Keratinocyte (primary cell): ENCODE results near the gene BARX1. TPM values are rescaled to one million over a fixed set of nuclear protein-coding genes. Genes with fewer than 3 reads are reported as not detected.

Experiments used
- DNase-seq: peaks from one replicate; pipeline ENCODE4 v3.0.0-alpha.2; 2011; ENCODE audit warnings: low read depth, missing footprints, low spot score
- FAIRE-seq: peaks from 2 replicates; lab custom pipeline; 2011; peaks lifted over from hg19 to GRCh38; lab: Jason Lieb, UNC
- H2AFZ ChIP-seq: 2 replicates; pipeline ENCODE4 v1.6.0; 2012; ENCODE audit warnings: low read length, control low read depth, inconsistent platforms; ENCODE audit not compliant: control insufficient read depth
- H3K27ac ChIP-seq: 2 replicates; pipeline ENCODE4 v1.5.1; 2011; ENCODE audit warnings: low read length; ENCODE audit not compliant: control insufficient read depth, insufficient read depth
- H3K27me3 ChIP-seq: 3 replicates; pipeline ENCODE4 v1.6.0; 2011; ENCODE audit warnings: low read length; ENCODE audit not compliant: control insufficient read depth, insufficient read depth; ENCODE audit errors: extremely low read depth
- H3K36me3 ChIP-seq, 2 experiments: 2 replicates in 1 of 2; 3 replicates in 1 of 2; pipeline ENCODE4 v1.5.1; 2011; ENCODE audit warnings: low read length in 2 of 2, mild to moderate bottlenecking in 1 of 2; ENCODE audit not compliant: control insufficient read depth in 2 of 2, insufficient read depth in 2 of 2; ENCODE audit errors: extremely low read depth in 1 of 2
- H3K4me1 ChIP-seq: 3 replicates; pipeline ENCODE4 v1.5.1; 2011; ENCODE audit warnings: low read length; ENCODE audit not compliant: control insufficient read depth, insufficient read depth; ENCODE audit errors: extremely low read depth
- H3K4me2 ChIP-seq: 3 replicates; pipeline ENCODE4 v1.6.0; 2011; ENCODE audit warnings: low read depth, low read length; ENCODE audit not compliant: control insufficient read depth, insufficient read depth; ENCODE audit errors: extremely low read depth
- H3K4me3 ChIP-seq, 3 experiments: fragments of 200-600 bp in 1 of 3; sonication (generic) in 1 of 3; 2 replicates in 2 of 3; 3 replicates in 1 of 3; pipeline ENCODE4 v1.5.1; 2011 to 2016; ENCODE audit warnings: low read length in 3 of 3, mild to moderate bottlenecking in 3 of 3, control low read depth in 2 of 3, inconsistent platforms in 1 of 3, low read depth in 1 of 3, mixed read lengths in 1 of 3, mixed run types in 1 of 3, moderate library complexity in 1 of 3; ENCODE audit not compliant: control insufficient read depth in 2 of 3, insufficient read depth in 2 of 3; ENCODE audit errors: extremely low read depth in 1 of 3
- H3K79me2 ChIP-seq: 2 replicates; pipeline ENCODE4 v1.6.0; 2012; ENCODE audit warnings: low read length; ENCODE audit not compliant: control insufficient read depth, insufficient read depth
- H3K9ac ChIP-seq: 3 replicates; pipeline ENCODE4 v1.6.0; 2011; ENCODE audit warnings: low read length; ENCODE audit not compliant: control insufficient read depth, insufficient read depth; ENCODE audit errors: extremely low read depth
- H3K9me1 ChIP-seq: 3 replicates; pipeline ENCODE4 v1.6.0; 2011; ENCODE audit warnings: low read length; ENCODE audit not compliant: control insufficient read depth, insufficient read depth; ENCODE audit errors: extremely low read depth
- H3K9me3 ChIP-seq: 2 replicates; pipeline ENCODE4 v1.5.1; 2012; ENCODE audit warnings: low read depth, low read length; ENCODE audit not compliant: control insufficient read depth
- H4K20me1 ChIP-seq: 3 replicates; pipeline ENCODE4 v1.6.0; 2011; ENCODE audit warnings: low read length; ENCODE audit not compliant: control insufficient read depth, insufficient read depth; ENCODE audit errors: extremely low read depth
- CTCF ChIP-seq, 3 experiments: IDR thresholded peaks in 1 of 3; conservative IDR thresholded peaks in 1 of 3; optimal IDR thresholded peaks in 1 of 3; 2 replicates in 2 of 3; 3 replicates in 1 of 3; pipeline versions ENCODE3 to v1.5.1; 2011; ENCODE audit warnings: low read length in 3 of 3, mild to moderate bottlenecking in 3 of 3, moderate library complexity in 2 of 3, control low read depth in 1 of 3, inconsistent platforms in 1 of 3; ENCODE audit not compliant: insufficient read depth in 2 of 3; ENCODE audit errors: extremely low read depth in 1 of 3
- EZH2 ChIP-seq: IDR thresholded peaks from one replicate; pipeline ENCODE4 v1.6.1; 2012; ENCODE audit warnings: inconsistent platforms, mild to moderate bottlenecking, low read length, moderate library complexity
- dilution Hi-C: fragments of 300-500 bp; cut with MboI; formaldehyde crosslinking; loops from one replicate; pipeline ENCODE4 v1.7.0; 2020; ENCODE audit warnings: low sequenced_read_pairs; ENCODE audit not compliant: extremely low pct_ligation_motif_present
- polyA plus RNA-seq, 5 experiments: library from polyadenylated mRNA; depleted of rRNA in 3 of 5; stranded (reverse) in 3 of 5; stranded (forward) in 1 of 5; unstranded in 1 of 5; fragments of >200 nt; gene quantifications; 1 replicate in 1 of 5; 2 replicates in 3 of 5; 3 replicates in 1 of 5; pipeline versions ENCODE4 v1.2.1 to v1.2.3, GENCODE V29; 2011 to 2012; ENCODE audit warnings: missing spikeins in 2 of 5, low read depth in 1 of 5, low replicate concordance in 1 of 5

The BARX1 gene
- polyA plus RNA-seq, 1 donor (not counting 4 experiments of a cell fraction or from before 2014, with no cell fraction given), result not detected

DNA sequence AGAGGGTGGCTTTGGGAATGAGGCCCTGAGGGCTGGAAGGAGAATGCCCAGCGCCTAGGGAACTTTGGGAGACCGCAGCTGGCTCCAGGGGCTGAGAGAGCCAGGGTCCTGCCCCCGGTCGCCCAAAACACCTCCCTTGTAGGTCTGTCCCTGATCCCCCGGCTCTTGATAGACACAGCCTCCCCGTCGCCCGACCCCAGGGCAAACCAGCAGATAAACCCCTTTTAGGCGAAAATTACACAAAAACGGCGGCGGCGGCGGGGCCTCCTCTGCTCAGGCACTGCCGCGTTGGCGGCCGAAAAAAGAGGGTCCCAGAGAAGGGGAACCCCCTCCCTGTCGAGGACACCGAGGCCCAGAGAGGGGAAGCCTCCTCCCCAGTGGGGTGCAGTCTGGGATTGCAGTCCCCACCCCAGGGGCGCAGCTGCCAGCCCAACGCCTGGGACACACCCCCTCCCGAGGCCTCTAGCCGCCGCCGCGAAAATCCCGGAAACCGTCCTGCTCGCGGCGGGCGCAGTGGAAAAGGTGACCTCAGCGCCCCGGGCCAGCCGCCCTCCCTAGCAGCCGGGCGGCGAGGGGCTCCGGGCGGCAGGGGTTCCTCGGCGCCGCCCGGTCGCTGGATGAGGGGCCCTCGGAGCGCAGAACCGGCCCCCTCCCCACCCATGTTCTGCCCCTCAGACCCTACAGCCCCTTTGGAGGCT lies 3.1 kb upstream of the BARX1 start:
- Histone ChIP-seq H3K79me2 (no peaks in the 10 kb centered on the region), H3K4me3 (no peak overlapping the region), H3K36me3 (no peaks in the 10 kb centered on the region), H2AFZ (no peak overlapping the region), H3K9ac (no peak overlapping the region), H3K27me3 (peaks cover 82% of the 10 kb centered on the region), H3K27ac (no peak overlapping the region), H3K4me2 (peak overlapping the region; percentile 2), H3K9me1 (no peaks in the 10 kb centered on the region), H4K20me1 (no peaks in the 10 kb centered on the region), H3K4me1 (no peaks in the 10 kb centered on the region), H3K9me3 (no peaks in the 10 kb centered on the region)
- no peak for TF ChIP-seq EZH2
- no peak for TF ChIP-seq CTCF (optimal IDR thresholded peaks at IDR 0.05 in 1 of 3, IDR thresholded peaks at IDR 0.05 in 1 of 3, conservative IDR thresholded peaks at IDR 0.05 in 1 of 3; ENCODE audit: extremely low read depth in 1 of 3, insufficient read depth in 2 of 3, low read length in 3 of 3)
- dilution Hi-C loops, result no loop called here
- no peak for DNase-seq
- no peak for FAIRE-seq

DNA sequence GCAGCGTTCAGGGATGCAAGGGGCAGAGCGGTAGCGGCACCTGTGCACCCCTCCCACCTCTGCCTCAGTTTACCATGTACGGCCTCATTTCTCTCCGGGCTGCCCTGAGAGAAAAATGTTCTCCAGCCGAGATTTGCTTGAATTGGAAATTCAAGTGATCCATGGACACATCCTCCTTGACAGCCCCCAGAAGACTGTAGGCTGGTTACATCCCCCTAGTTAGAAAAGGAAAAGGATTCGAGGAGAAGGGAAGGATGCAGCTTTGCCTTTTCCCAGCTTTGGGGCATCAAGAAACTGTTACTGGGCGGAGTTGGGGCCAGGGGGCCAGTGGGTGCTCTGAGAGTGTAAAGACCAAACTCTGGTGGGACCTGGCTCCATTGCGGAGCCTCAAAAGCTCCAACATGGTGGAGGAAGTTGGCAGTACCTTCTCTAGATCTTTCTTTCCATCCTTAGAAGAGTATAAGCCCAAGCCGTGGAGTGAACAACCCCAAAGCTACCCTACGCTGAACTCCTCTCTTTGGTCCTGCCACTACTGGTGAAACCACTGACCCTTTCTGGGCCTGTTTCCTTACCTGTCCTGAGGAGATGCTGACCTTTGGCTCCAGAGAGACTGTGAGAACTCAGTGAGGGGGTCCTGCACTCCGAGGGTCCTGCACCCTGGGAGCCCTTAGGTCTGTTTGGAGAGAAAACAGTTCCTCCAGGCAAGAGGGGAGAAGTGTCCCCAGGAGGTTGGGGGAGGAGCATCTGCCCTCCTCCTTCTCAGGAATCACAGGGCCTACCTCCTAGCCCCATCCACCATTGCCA lies 1.0 kb upstream of the BARX1 start:
- no peaks in the 10 kb centered on the region for H3K9me1 ChIP-seq
- H3K27ac ChIP-seq, result no peak overlapping the region
- H3K4me1 ChIP-seq, result peaks cover 5% of the 10 kb centered on the region
- no peaks in the 10 kb centered on the region for H4K20me1 ChIP-seq
- no peaks in the 10 kb centered on the region for H3K9me3 ChIP-seq
- DNase-seq (no peak), FAIRE-seq (no peak)
- H2AFZ ChIP-seq, result no peak overlapping the region
- H3K79me2 ChIP-seq, result no peaks in the 10 kb centered on the region
- dilution Hi-C loops, result no loop called here
- H3K4me3 ChIP-seq, result no peak overlapping the region
- TF ChIP-seq EZH2 (peak; percentile 28), CTCF (optimal IDR thresholded peaks at IDR 0.05 in 1 of 3, IDR thresholded peaks at IDR 0.05 in 1 of 3, conservative IDR thresholded peaks at IDR 0.05 in 1 of 3; ENCODE audit: extremely low read depth in 1 of 3, insufficient read depth in 2 of 3, low read length in 3 of 3) (no peak)
- H3K4me2 ChIP-seq, result no peak overlapping the region
- no peaks in the 10 kb centered on the region for H3K36me3 ChIP-seq
- H3K9ac ChIP-seq, result no peak overlapping the region
- peaks cover 96% of the 10 kb centered on the region for H3K27me3 ChIP-seq
